OCI-LY3 (cell line): Measurements from ENCODE around the gene CNPY4.

ENCODE experiments used
- EZH2phosphoT487 ChIP-seq: fragments of 200-600 bp; shearing (Covaris generic); IDR thresholded peaks from 2 replicates; pipeline ENCODE4 v1.6.1; 2018; ENCODE audit warnings: antibody characterized with exemption, mixed run types, low read depth
- TF ChIP-seq, protein P1 (sequence below): fragments of 200-600, 300-600 bp; sonication (generic); IDR thresholded peaks from 2 replicates; pipeline ENCODE4 v1.5.1; 2014; ENCODE audit warnings: antibody characterized with exemption, low read length, low read depth

DNA sequence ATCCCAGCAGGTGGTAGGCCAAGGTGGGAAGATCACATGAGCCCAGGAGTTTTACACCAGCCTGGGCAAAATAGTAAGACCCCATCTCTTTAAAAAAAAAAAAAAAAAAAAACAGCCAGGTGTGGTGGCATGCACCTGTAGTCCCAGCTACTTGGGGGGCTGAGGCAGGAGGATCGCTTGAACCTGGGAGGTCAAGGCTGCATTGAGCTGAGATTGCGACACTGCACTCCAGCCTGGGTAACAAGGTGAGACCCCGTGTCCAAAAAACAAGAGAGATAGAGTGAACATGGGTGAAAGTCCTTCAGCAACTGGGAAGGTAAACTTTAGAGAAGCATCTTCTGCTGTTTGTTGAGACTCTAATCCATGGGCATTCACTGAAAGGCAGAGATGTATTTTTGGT, 23.0 kb downstream of the CNPY4 start:
- TF ChIP-seq, protein P1, sequence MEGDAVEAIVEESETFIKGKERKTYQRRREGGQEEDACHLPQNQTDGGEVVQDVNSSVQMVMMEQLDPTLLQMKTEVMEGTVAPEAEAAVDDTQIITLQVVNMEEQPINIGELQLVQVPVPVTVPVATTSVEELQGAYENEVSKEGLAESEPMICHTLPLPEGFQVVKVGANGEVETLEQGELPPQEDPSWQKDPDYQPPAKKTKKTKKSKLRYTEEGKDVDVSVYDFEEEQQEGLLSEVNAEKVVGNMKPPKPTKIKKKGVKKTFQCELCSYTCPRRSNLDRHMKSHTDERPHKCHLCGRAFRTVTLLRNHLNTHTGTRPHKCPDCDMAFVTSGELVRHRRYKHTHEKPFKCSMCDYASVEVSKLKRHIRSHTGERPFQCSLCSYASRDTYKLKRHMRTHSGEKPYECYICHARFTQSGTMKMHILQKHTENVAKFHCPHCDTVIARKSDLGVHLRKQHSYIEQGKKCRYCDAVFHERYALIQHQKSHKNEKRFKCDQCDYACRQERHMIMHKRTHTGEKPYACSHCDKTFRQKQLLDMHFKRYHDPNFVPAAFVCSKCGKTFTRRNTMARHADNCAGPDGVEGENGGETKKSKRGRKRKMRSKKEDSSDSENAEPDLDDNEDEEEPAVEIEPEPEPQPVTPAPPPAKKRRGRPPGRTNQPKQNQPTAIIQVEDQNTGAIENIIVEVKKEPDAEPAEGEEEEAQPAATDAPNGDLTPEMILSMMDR: no peak
- TF ChIP-seq EZH2phosphoT487: no peak
